Stimulated activated CD4-positive, alpha-beta T cell treated with anti-CD3 and anti-CD28 coated beads, Interleukin-15, amount 100 ng/mL, for 24 hours (primary cell): ENCODE measurements around the gene HCRTR1.

Experiments
- DNase-seq: peaks from one replicate; pipeline ENCODE4 v3.0.0-alpha.2; 2020

HCRTR1 gene

GRCh38 chr1:31598980-31599379, 18.5 kb upstream of the HCRTR1 start:
- DNase-seq: no peak

GRCh38 chr1:31600641-31601040, 16.8 kb upstream of the HCRTR1 start:
- DNase-seq: no peak

- no peak for DNase-seq
These were observed 15.4 kb upstream of the HCRTR1 start for GRCh38 chr1:31602081-31602480.

GRCh38 chr1:31605908-31606427, 11.5 kb upstream of the HCRTR1 start:
- peak; percentile 62 for DNase-seq

GRCh38 chr1:31607360-31607759, 10.1 kb upstream of the HCRTR1 start:
- DNase-seq: no peak

- no peak for DNase-seq
These were observed 7.9 kb upstream of the HCRTR1 start for GRCh38 chr1:31609514-31610118.

DNA sequence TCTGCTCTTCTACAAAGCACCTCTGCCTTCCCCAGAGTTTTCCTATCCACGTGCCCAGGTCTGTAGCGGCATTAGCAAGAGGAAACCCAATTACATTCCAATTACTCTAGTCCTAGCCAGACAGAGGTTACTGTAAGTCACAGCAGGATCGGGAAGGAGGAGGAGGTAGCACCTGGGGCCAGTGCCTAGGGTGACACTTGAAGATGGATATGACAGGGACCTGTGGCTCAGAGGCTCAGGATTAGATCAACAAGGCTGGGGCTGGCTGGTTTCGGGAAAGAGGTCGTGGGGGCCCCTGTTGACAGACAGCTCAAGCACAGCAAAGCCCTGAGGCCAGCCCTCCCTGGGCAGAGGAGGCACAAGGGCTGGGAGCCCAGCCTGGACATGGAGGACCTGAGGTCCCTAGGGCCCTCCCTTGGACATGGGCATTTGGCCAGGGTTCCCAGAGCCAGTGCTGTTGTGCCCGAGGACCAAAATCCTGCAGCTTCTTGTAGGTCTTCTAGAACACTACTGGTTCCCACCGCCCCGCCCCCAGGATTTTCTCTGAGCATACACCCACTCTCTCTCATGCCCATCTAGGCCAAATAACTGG, 3.0 kb upstream of the HCRTR1 start:
- no peak for DNase-seq

- no peak for DNase-seq
These were observed 2.1 kb upstream of the HCRTR1 start for GRCh38 chr1:31615414-31615813.

- no peak for DNase-seq
These were observed 1.6 kb upstream of the HCRTR1 start for GRCh38 chr1:31615939-31616338.

DNA sequence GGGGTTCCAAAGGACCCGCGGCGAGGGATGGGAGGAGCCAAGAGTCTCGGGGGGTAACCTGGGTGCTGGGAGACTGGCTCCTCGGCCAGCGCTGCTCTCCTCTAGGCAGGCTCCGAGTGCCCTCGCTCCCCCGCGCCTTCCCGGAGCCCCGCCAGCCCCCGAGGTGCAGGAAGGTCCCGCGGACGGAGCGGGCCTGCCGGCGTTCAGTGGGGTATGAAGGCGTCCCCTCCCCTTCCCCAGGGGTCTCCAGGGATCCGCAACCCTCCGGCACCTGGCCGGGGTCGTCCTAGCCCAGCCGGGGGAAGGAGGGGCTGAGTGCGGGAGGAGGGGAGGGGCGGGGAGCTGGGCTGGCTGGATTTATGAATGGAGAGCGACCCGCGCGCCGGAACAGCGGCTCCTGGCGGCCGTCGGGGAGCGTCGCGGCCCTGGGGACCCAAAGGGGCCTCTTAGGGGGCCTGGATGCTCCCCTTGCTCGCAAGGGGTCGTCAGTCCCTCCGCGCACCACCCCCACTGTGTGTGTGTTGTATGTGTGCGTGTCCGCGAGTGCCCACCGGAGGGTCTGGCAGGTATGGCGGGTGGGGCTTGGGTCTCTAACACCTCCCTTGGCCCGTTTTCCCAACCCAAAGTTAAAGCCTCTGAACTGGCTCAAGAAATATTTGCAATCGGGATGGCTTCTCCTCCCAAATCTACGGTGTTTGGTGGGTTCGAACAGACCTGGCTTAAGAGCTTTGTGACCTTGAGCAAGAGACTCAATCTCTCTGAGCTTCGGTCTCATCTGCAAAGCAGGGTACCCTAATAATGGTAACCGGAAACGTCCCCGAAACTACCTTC, 642 bp downstream of the HCRTR1 start:
- peak; percentile 64 for DNase-seq

- no peak for DNase-seq
These were observed 1.7 kb downstream of the HCRTR1 start for GRCh38 chr1:31618916-31619846.

DNA sequence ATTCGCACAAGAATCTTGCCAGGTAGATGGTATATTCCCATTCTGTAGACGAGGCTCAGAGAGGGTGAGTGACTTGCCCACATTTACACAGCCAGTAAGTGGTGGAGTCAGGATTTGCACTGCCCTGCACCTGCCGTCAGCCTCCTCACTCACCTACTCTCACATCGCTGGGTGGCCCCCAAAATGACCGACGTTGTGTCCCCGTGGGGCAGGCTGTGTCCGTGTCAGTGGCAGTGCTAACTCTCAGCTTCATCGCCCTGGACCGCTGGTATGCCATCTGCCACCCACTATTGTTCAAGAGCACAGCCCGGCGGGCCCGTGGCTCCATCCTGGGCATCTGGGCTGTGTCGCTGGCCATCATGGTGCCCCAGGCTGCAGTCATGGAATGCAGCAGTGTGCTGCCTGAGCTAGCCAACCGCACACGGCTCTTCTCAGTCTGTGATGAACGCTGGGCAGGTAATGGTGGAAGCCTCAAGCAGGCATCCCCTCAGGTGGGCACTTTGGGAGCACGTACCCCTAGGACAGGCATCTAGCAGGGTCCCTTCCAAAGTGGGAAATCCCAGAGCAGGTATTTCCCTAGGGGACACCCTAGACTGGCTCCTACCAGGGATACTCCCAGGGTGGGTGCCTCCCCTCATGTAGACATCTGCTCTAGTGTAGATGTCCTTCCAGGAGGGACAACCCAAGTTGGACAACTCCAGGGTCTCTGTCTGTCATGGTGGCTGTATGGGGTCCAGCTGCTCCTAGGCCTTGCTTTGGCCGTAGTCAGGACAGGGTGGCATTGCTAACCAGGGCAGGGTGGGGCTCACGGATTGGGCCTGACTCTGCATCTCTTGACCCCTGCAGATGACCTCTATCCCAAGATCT, 3.4 kb downstream of the HCRTR1 start:
- DNase-seq: no peak

- DNase-seq: no peak
These were observed 4.0 kb downstream of the HCRTR1 start for GRCh38 chr1:31621498-31621820.

GRCh38 chr1:31621847-31622730, 4.6 kb downstream of the HCRTR1 start:
- no peak for DNase-seq

GRCh38 chr1:31623365-31623764, 5.9 kb downstream of the HCRTR1 start:
- no peak for DNase-seq

- DNase-seq: no peak
These were observed 6.8 kb downstream of the HCRTR1 start for GRCh38 chr1:31624309-31624708.

DNA sequence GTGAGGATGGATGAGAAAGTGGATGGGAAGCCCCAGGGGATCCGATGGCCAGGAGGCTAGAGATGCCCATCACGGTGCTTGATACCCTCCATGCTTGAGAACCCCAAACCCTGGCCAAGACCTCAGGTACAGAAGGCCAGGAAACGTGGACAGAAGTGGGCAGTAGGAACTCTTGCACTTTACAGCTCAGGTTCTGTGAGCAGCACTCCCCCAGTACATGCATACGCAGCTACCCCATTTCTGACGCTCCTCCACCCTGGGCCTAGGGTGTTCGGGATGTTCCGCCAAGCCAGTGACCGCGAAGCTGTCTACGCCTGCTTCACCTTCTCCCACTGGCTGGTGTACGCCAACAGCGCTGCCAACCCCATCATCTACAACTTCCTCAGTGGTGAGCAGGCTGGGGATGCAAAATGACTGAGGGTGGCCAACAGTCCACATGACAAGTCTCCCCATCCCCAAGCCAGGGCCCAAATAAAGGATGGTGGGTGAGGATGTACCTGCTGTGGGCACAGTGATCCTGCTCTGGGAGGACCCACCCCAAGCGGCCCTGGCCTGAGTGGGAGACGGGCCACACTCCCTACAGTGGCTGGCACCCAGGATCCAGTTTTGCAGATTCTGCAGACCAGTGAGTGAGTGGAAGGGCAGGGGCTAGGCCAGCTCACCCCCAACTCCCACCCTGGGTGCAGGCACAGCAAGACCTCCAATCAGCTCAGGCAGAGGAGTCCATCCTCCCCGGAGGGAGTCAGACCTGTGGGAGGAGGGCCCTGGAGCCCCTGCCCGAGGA, 7.4 kb downstream of the HCRTR1 start:
- no peak for DNase-seq

- DNase-seq: no peak
These were observed 8.2 kb downstream of the HCRTR1 start for GRCh38 chr1:31625561-31626222.
